Stomach (tissue), 9 donors: ENCODE measurements around the gene KCNQ4. TPM values are rescaled to one million over a fixed set of nuclear protein-coding genes. Genes with fewer than 3 reads are reported as not detected.

ENCODE experiments used
- DNase-seq, 2 donors: peaks; one replicate each; pipeline versions ENCODE4 v3.0.0 to v3.0.0-alpha.2; 2013 to 2019
- H3K27ac ChIP-seq, 5 donors: fragments of 200-600 bp in 4 of 5; sonication (generic) in 4 of 5; one replicate each; pipeline ENCODE4 v1.5.1; 2013 to 2019; ENCODE audit warnings: mild to moderate bottlenecking in 1 of 5, moderate library complexity in 1 of 5
- H3K27me3 ChIP-seq, 3 donors: fragments of 200-600 bp; sonication (generic); one replicate each; pipeline ENCODE4 v1.5.1; 2017 to 2019; ENCODE audit warnings: mixed run types in 1 of 3
- H3K36me3 ChIP-seq, 4 donors: fragments of 200-600 bp; sonication (generic); 1 replicate in 3 of 4; 2 replicates in 1 of 4; pipeline ENCODE4 v1.5.1; 2016 to 2019
- H3K4me1 ChIP-seq, 4 donors: fragments of 200-600 bp; sonication (generic); one replicate each; pipeline ENCODE4 v1.5.1; 2016 to 2019
- H3K4me3 ChIP-seq, 4 donors: fragments of 200-600 bp; sonication (generic) in 3 of 4; one replicate each; pipeline ENCODE4 v1.5.1; 2016 to 2019; ENCODE audit warnings: mild to moderate bottlenecking in 1 of 4
- H3K9me3 ChIP-seq, 4 donors: fragments of 200-600 bp; sonication (generic); one replicate each; pipeline ENCODE4 v1.5.1; 2016 to 2019
- EP300 ChIP-seq: sonication (generic); formaldehyde crosslinking; IDR thresholded peaks from one replicate; pipeline ENCODE4 v1.6.1; 2017; ENCODE audit warnings: antibody characterized with exemption
- POLR2A ChIP-seq, 4 donors: fragments of 450-650 bp; IDR thresholded peaks; one replicate each; pipeline ENCODE4 v1.6.1; 2016; ENCODE audit warnings: antibody characterized with exemption in 4 of 4, control low read depth in 2 of 4, mild to moderate bottlenecking in 1 of 4, moderate library complexity in 1 of 4
- POLR2AphosphoS5 ChIP-seq, 3 donors: sonication (generic); formaldehyde crosslinking; IDR thresholded peaks; one replicate each; pipeline ENCODE4 v1.6.1; 2016; ENCODE audit warnings: antibody characterized with exemption in 3 of 3
- WGBS, 5 donors: extraction: QIAGEN DNeasy Blood & Tissue Kit in 3 of 5; methylation state at CpG; one replicate each; pipeline versions ENCODE4 v1.1.5 to v1.1.7; 2013 to 2018; 5-methylcytosine and 5-hydroxymethylcytosine counted together
- intact Hi-C: fragments of 100-400 bp; cut with DNase I; formaldehyde crosslinking; loops from one replicate; pipeline ENCODE4 v1.15.1; 2023; ENCODE audit warnings: low total_unique reads
- polyA plus RNA-seq, 3 donors: library from polyadenylated mRNA; stranded (reverse); fragments of 200-250 nt; gene quantifications; one replicate each; pipeline ENCODE4 v1.2.3, GENCODE V29; 2013
- total RNA-seq, 5 donors: library from RNA; depleted of rRNA; stranded (reverse); fragments of >200 nt; gene quantifications; one replicate each; pipeline versions ENCODE4 v1.1.0 to v1.2.3, GENCODE V29; 2014 to 2016
- TF ChIP-seq, protein P1 (sequence below), 7 experiments: fragments of 450-650 bp in 4 of 7; fragments of 200-600 bp in 3 of 7; sonication (generic) in 3 of 7; IDR thresholded peaks; one replicate each; pipeline ENCODE4 v1.5.1; 2016 to 2019; ENCODE audit warnings: antibody characterized with exemption in 7 of 7, control low read depth in 2 of 7, mild to moderate bottlenecking in 1 of 7
- donor health status: healthy with polysubstance abuse.
- donor health status: Bipolar disorder and iron deficiency.
- donor health status: healthy.

The KCNQ4 gene
- total and polyA plus RNA-seq, 8 donors = 0.31 to 7.6 (median 0.58) TPM; not detected in 1

DNA sequence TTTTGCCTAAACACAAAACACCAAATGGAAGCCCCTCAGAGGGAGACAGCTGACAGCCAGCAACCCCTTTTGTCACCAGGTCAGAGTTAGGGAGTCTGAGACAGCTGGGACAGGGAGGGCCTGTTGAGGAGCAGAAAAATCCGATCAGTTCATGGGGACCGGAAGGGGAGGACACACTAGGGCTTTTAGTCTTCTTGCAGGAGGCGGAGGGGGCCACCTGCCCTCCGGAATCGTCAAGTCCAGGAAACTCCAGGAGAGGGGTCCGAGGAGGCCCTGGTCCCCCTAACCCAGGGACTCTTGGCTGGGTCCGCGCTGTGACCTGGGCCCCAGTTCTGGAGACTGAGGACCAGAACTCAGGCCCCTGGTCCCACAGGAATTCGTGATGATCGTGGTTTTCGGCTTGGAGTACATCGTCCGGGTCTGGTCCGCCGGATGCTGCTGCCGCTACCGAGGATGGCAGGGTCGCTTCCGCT is 34.2 kb downstream of the KCNQ4 start:
- TF ChIP-seq POLR2AphosphoS5 (IDR thresholded peaks at IDR 0.05) (no peak), EP300 (no peak), POLR2A (IDR thresholded peaks at IDR 0.05) (no peak)
- TF ChIP-seq, protein P1, sequence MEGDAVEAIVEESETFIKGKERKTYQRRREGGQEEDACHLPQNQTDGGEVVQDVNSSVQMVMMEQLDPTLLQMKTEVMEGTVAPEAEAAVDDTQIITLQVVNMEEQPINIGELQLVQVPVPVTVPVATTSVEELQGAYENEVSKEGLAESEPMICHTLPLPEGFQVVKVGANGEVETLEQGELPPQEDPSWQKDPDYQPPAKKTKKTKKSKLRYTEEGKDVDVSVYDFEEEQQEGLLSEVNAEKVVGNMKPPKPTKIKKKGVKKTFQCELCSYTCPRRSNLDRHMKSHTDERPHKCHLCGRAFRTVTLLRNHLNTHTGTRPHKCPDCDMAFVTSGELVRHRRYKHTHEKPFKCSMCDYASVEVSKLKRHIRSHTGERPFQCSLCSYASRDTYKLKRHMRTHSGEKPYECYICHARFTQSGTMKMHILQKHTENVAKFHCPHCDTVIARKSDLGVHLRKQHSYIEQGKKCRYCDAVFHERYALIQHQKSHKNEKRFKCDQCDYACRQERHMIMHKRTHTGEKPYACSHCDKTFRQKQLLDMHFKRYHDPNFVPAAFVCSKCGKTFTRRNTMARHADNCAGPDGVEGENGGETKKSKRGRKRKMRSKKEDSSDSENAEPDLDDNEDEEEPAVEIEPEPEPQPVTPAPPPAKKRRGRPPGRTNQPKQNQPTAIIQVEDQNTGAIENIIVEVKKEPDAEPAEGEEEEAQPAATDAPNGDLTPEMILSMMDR (IDR thresholded peaks at IDR 0.05) = no peak
- Histone ChIP-seq H3K36me3 (peaks cover 0 to 9% (median 0%) of the 10 kb centered on the region in 4 donors), H3K9me3 (no peaks in the 10 kb centered on the region), H3K27ac (no peak overlapping the region), H3K4me1 (peaks cover 6 to 36% (median 23%) of the 10 kb centered on the region in 4 donors), H3K27me3 (peaks cover 0 to 18% (median 4%) of the 10 kb centered on the region in 3 donors), H3K4me3 (peak overlapping the region; percentile 35 to 52 (median 43))
- intact Hi-C loops = no loop called here
- 37 to 63% (median 55%) methylated on average over 4 to 19 of the region's 19 CpGs for WGBS, 5 donors
- no peak for DNase-seq

DNA sequence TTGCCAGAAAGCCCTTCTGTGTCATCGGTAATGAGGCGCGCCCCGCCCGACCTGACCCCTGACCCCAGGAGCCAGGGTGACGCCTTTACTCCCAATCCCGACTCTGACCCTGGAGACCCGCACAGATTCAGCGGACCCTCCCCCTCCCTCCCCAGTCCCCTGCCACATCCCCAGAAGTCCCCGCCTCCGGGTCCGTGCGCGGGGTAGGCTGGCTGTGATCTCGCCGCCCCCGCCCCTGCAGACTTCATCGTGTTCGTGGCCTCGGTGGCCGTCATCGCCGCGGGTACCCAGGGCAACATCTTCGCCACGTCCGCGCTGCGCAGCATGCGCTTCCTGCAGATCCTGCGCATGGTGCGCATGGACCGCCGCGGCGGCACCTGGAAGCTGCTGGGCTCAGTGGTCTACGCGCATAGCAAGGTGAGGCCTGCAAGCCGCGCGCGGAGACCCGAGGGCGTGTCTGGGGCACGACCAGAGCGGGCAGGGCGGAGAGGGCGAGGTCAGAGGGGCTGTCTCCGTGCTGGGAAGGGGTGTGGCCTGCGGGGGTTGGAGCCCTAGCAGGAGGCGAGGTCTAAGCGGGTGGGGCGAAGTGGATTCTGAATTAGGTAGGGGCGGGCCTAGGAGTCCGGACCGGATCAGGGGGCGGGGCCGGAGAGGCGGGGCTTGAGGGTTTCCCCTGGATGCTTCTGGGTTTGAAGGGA is 34.8 kb downstream of the KCNQ4 start:
- H3K36me3 ChIP-seq = peaks cover 0 to 9% (median 0%) of the 10 kb centered on the region in 4 donors
- peaks cover 0 to 18% (median 4%) of the 10 kb centered on the region in 3 donors for H3K27me3 ChIP-seq
- intact Hi-C loops = no loop called here
- 6 to 18% (median 9%) methylated on average over 24 to 59 of the region's 59 CpGs for WGBS, 5 donors
- TF ChIP-seq, protein P1 (IDR thresholded peaks at IDR 0.05) = no peak
- no peak for TF ChIP-seq EP300
- TF ChIP-seq POLR2AphosphoS5 (IDR thresholded peaks at IDR 0.05) = no peak
- no peak for TF ChIP-seq POLR2A (IDR thresholded peaks at IDR 0.05)
- no peaks in the 10 kb centered on the region for H3K9me3 ChIP-seq
- H3K4me1 ChIP-seq = peaks cover 6 to 36% (median 23%) of the 10 kb centered on the region in 4 donors
- DNase-seq = peak; percentile 66 to 89
- H3K27ac ChIP-seq = no peak overlapping the region
- peak overlapping the region; percentile 35 to 52 (median 43) for H3K4me3 ChIP-seq

DNA sequence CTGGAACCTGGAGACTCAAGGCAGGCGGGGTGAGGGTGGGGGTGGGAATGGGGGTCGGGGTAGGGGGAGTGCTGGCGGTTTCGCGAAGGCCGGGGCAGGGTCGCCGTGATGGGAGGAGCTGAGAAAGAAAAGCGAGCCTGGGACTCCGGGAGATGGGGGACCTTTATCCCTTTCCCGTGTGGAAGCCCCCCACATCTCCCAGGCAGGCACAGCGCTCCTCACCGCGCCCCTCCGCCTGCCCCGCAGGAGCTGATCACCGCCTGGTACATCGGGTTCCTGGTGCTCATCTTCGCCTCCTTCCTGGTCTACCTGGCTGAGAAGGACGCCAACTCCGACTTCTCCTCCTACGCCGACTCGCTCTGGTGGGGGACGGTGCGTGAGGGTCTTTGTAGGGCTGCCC is 35.5 kb downstream of the KCNQ4 start:
- intact Hi-C loops = no loop called here
- 58 to 84% (median 67%) methylated on average over 24 to 26 of the region's 26 CpGs for WGBS, 5 donors

DNA sequence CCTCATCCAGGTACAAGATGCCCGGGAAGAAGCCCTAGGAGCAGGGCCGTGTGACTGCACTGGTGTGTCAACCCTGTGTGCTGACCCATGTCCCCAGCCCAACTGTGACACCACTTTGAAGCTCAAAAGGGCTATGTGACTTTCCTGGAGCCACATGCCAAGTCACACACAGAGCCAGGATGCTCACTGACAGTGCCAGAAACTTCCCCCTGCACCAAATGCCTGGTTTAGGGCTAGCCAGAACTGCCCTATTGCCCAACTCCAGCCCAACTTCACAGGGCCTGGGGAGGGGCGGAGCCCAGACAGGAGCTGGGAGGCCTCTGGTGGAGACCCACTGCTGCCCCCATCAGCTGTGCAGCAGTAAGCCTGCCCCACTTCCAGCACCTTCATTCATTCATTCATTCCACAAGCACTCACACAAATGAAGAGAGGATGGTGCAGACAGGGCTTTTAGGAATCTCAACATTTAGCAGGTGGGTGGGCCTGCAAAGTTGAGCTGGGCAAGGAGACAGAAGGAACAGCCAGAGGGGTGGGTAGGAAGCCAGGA is 36.7 kb downstream of the KCNQ4 start:
- intact Hi-C loops = no loop called here
- peaks cover 0 to 9% (median 0%) of the 10 kb centered on the region in 4 donors for H3K36me3 ChIP-seq
- H3K27ac ChIP-seq = no peak overlapping the region
- H3K4me1 ChIP-seq = peaks cover 6 to 48% (median 30%) of the 10 kb centered on the region in 4 donors
- no peak overlapping the region for H3K4me3 ChIP-seq
- TF ChIP-seq POLR2A (IDR thresholded peaks at IDR 0.05) = no peak
- TF ChIP-seq, protein P1 (IDR thresholded peaks at IDR 0.05) = no peak
- no peak for TF ChIP-seq EP300
- TF ChIP-seq POLR2AphosphoS5 (IDR thresholded peaks at IDR 0.05) = no peak
- WGBS, 5 donors = 60 to 98% (median 92%) methylated on average over 2 to 3 of the region's 3 CpGs
- H3K27me3 ChIP-seq = peaks cover 0 to 18% (median 4%) of the 10 kb centered on the region in 3 donors
- no peaks in the 10 kb centered on the region for H3K9me3 ChIP-seq
- DNase-seq = no peak

More for the DNA sequence above, 35.5 kb downstream of the KCNQ4 start:
- Histone ChIP-seq H3K27ac (no peak overlapping the region), H3K9me3 (no peaks in the 10 kb centered on the region), H3K4me3 (peak overlapping the region in 1 of 4 donors; percentile 52), H3K4me1 (peaks cover 6 to 36% (median 24%) of the 10 kb centered on the region in 4 donors), H3K27me3 (peaks cover 0 to 18% (median 4%) of the 10 kb centered on the region in 3 donors), H3K36me3 (peaks cover 0 to 9% (median 0%) of the 10 kb centered on the region in 4 donors)
- no peak for TF ChIP-seq POLR2A (IDR thresholded peaks at IDR 0.05)
- no peak for TF ChIP-seq POLR2AphosphoS5 (IDR thresholded peaks at IDR 0.05)
- TF ChIP-seq, protein P1 (IDR thresholded peaks at IDR 0.05) = no peak
- no peak for TF ChIP-seq EP300
- no peak for DNase-seq
